T-cell (primary cell): Measurements from ENCODE around the gene TIMM44. TPM values are rescaled to one million over a fixed set of nuclear protein-coding genes. Genes with fewer than 3 reads are reported as not detected.

Experiments
- ATAC-seq, 4 experiments: fragments of 200-7000 bp in 3 of 4; fragments of 150-1000 bp in 1 of 4; cut with Tn5 transposase; replicated peaks in 1 of 4; 1 replicate in 3 of 4; 2 replicates in 1 of 4; pipeline ENCODE4 v1.10.0; 2021; ENCODE audit warnings: moderate library complexity in 3 of 4, mild to moderate bottlenecking in 2 of 4, moderate number of reproducible peaks in 1 of 4
- CTCF ChIA-PET, 2 donors: fragments of 300-600 bp; sonication (Branson Sonifier 250); formaldehyde crosslinking; loops; one replicate each; lab custom pipeline; 2022; ENCODE audit warnings: antibody characterized with exemption in 2 of 2; lab: Charles Lee
- POLR2A ChIA-PET, 2 donors: fragments of 300-600 bp; sonication (Branson Sonifier 250); formaldehyde crosslinking; loops; one replicate each; lab custom pipeline; 2022; ENCODE audit warnings: antibody characterized with exemption in 2 of 2; lab: Charles Lee
- DNase-seq, 35 experiments: peaks; one replicate each; pipeline versions ENCODE4 v3.0.0 to v3.0.0-alpha.2; 2013 to 2023
- H3K27ac ChIP-seq: one replicate; pipeline ENCODE4 v1.5.1; 2013; ENCODE audit warnings: low read length
- H3K27me3 ChIP-seq, 2 experiments: replicated peaks in 1 of 2; 1 replicate in 1 of 2; 2 replicates in 1 of 2; pipeline versions ENCODE4 v1.6.1 to v1.7.0; 2013; ENCODE audit warnings: low read length in 1 of 2, mixed read lengths in 1 of 2; ENCODE audit not compliant: control insufficient read depth in 2 of 2, insufficient read depth in 2 of 2; ENCODE audit errors: extremely low read depth in 1 of 2
- H3K36me3 ChIP-seq, 2 donors: 1 replicate in 1 of 2; 2 replicates in 1 of 2; pipeline versions ENCODE4 v1.6.1 to v1.7.0; 2013; ENCODE audit warnings: low read length in 1 of 2; ENCODE audit not compliant: control insufficient read depth in 2 of 2, insufficient read depth in 1 of 2; ENCODE audit errors: extremely low read depth in 1 of 2
- H3K4me1 ChIP-seq, 2 experiments: 1 replicate in 1 of 2; 2 replicates in 1 of 2; pipeline versions ENCODE4 v1.6.1 to v1.7.0; 2013; ENCODE audit warnings: low read length in 2 of 2, mixed read lengths in 1 of 2; ENCODE audit not compliant: insufficient read depth in 2 of 2, control insufficient read depth in 1 of 2; ENCODE audit errors: extremely low read depth in 1 of 2
- H3K4me3 ChIP-seq, 2 donors: 1 replicate in 1 of 2; 2 replicates in 1 of 2; pipeline versions ENCODE4 v1.5.1 to v1.7.0; 2013; ENCODE audit warnings: mild to moderate bottlenecking in 2 of 2, low read length in 1 of 2, moderate library complexity in 1 of 2; ENCODE audit not compliant: control insufficient read depth in 1 of 2; ENCODE audit errors: extremely low read depth in 1 of 2
- H3K9me3 ChIP-seq: 2 replicates; pipeline ENCODE4 v1.7.0; 2013
- H3K27ac Mint-ChIP-seq, 2 donors: one replicate each; pipeline ENCODE4 v1.8.0; 2020 to 2021; ENCODE audit warnings: mild to moderate bottlenecking in 2 of 2, mixed read lengths in 2 of 2
- H3K27me3 Mint-ChIP-seq, 2 donors: one replicate each; pipeline ENCODE4 v1.8.0; 2021 to 2022; ENCODE audit warnings: mixed read lengths in 2 of 2
- H3K36me3 Mint-ChIP-seq: one replicate; pipeline ENCODE4 v1.8.0; 2021; ENCODE audit warnings: mixed read lengths
- H3K4me1 Mint-ChIP-seq, 3 donors: one replicate each; pipeline ENCODE4 v1.8.0; 2020 to 2022; ENCODE audit warnings: mixed read lengths in 3 of 3, mild to moderate bottlenecking in 1 of 3
- H3K4me3 Mint-ChIP-seq, 3 donors: one replicate each; pipeline ENCODE4 v1.8.0; 2020 to 2022; ENCODE audit warnings: mild to moderate bottlenecking in 3 of 3, mixed read lengths in 3 of 3, moderate library complexity in 3 of 3
- H3K9me3 Mint-ChIP-seq, 3 donors: one replicate each; pipeline ENCODE4 v1.8.0; 2020 to 2022; ENCODE audit warnings: mixed read lengths in 3 of 3
- WGBS: methylation state at CpG from one replicate; pipeline ENCODE4 v1.1.5; 2013; ENCODE audit warnings: missing lambda C conversion rate; ENCODE audit not compliant: insufficient coverage; 5-methylcytosine and 5-hydroxymethylcytosine counted together
- total RNA-seq, 35 experiments: library from RNA in 6 of 35; stranded (reverse) in 6 of 35; fragments of 120-200 nt in 1 of 35; gene quantifications; one replicate each; pipeline versions ENCODE4 v1.2.1 to v1.2.4 and lab custom pipeline; 2013 to 2026

Gene TIMM44
- total RNA-seq, 5 donors from 2014 or later (not counting 1 experiment from before 2014, with no cell fraction given): 72.7 to 99.4 (median 90.3) TPM

- H3K9me3 ChIP-seq: no peaks in the 10 kb centered on the region
- H3K4me3 Mint-ChIP-seq: no peak overlapping the region
- DNase-seq: no peak
- peaks cover 6 to 47% of the 10 kb centered on the region in 2 experiments for H3K4me1 ChIP-seq
- peaks cover 23 to 45% of the 10 kb centered on the region in 2 donors for H3K36me3 ChIP-seq
- ChIA-PET POLR2A (interaction anchor here in 1 of 2 donors (0.9 kb wide), 1 partner anchor 278 kb away, joined by 3 read pairs; the partner anchor contains the start of gene PET100), CTCF (no interaction called here)
- no peak overlapping the region for H3K27ac Mint-ChIP-seq
- 87% methylated on average over 10 of the region's 14 CpGs for WGBS
- no peak for ATAC-seq
- no peaks in the 10 kb centered on the region for H3K9me3 Mint-ChIP-seq
- H3K4me3 ChIP-seq: no peak overlapping the region
- no peaks in the 10 kb centered on the region for H3K27me3 ChIP-seq
- H3K36me3 Mint-ChIP-seq: peaks cover 27% of the 10 kb centered on the region
- peaks cover 20 to 25% (median 23%) of the 10 kb centered on the region in 3 donors for H3K4me1 Mint-ChIP-seq
- H3K27me3 Mint-ChIP-seq: peaks cover 0 to 1% of the 10 kb centered on the region in 2 donors
- no peak overlapping the region for H3K27ac ChIP-seq
These were observed 35.3 kb downstream of the TIMM44 start for GRCh38 chr19:7908078-7908699.

GRCh38 chr19:7907544-7907943 is 35.9 kb downstream of the TIMM44 start:
- H3K27me3 Mint-ChIP-seq: no peaks in the 10 kb centered on the region
- no peak overlapping the region for H3K4me3 ChIP-seq

GRCh38 chr19:7907122-7907521 is 36.3 kb downstream of the TIMM44 start:
- H3K27me3 Mint-ChIP-seq: no peaks in the 10 kb centered on the region
- peaks cover 21% of the 10 kb centered on the region for H3K36me3 Mint-ChIP-seq
- Histone ChIP-seq H3K36me3 (peaks cover 21 to 39% of the 10 kb centered on the region in 2 donors), H3K27me3 (no peaks in the 10 kb centered on the region), H3K4me3 (no peak overlapping the region), H3K27ac (no peak overlapping the region), H3K4me1 (peaks cover 6 to 55% of the 10 kb centered on the region in 2 experiments), H3K9me3 (no peaks in the 10 kb centered on the region)
- CTCF ChIA-PET: no interaction called here
- no peak overlapping the region for H3K27ac Mint-ChIP-seq
- H3K4me1 Mint-ChIP-seq: peaks cover 27 to 32% (median 29%) of the 10 kb centered on the region in 3 donors
- H3K4me3 Mint-ChIP-seq: no peak overlapping the region
- no peak for ATAC-seq
- WGBS: over 99% methylated on average over 13 of the region's 19 CpGs
- DNase-seq: no peak
- POLR2A ChIA-PET: no interaction called here
- no peaks in the 10 kb centered on the region for H3K9me3 Mint-ChIP-seq

More at GRCh38 chr19:7907544-7907943, 35.9 kb downstream of the TIMM44 start:
- H3K27ac Mint-ChIP-seq: no peak overlapping the region
- ChIA-PET POLR2A (no interaction called here), CTCF (no interaction called here)
- Histone ChIP-seq H3K4me1 (peaks cover 6 to 54% of the 10 kb centered on the region in 2 experiments), H3K27ac (no peak overlapping the region), H3K27me3 (no peaks in the 10 kb centered on the region), H3K36me3 (peaks cover 23 to 42% of the 10 kb centered on the region in 2 donors), H3K9me3 (no peaks in the 10 kb centered on the region)
- H3K4me1 Mint-ChIP-seq: peaks cover 26 to 29% (median 27%) of the 10 kb centered on the region in 3 donors
- ATAC-seq (no peak), DNase-seq (no peak)
- WGBS: 95% methylated on average over 9 of the region's 11 CpGs
- peaks cover 21% of the 10 kb centered on the region for H3K36me3 Mint-ChIP-seq
- H3K4me3 Mint-ChIP-seq: no peak overlapping the region
- H3K9me3 Mint-ChIP-seq: no peaks in the 10 kb centered on the region

GRCh38 chr19:7905859-7906258 is 37.6 kb downstream of the TIMM44 start:
- ChIA-PET POLR2A (no interaction called here), CTCF (no interaction called here)
- Mint-ChIP-seq H3K9me3 (no peaks in the 10 kb centered on the region), H3K36me3 (peaks cover 13% of the 10 kb centered on the region), H3K27ac (no peak overlapping the region), H3K4me3 (peak overlapping the region; percentile 56 to 88 (median 73)), H3K27me3 (no peaks in the 10 kb centered on the region), H3K4me1 (peaks cover 27 to 32% (median 31%) of the 10 kb centered on the region in 3 donors)
- no CpG with 5 or more reads among the region's 10 CpGs for WGBS
- Histone ChIP-seq H3K27ac (no peak overlapping the region), H3K27me3 (no peaks in the 10 kb centered on the region), H3K4me3 (no peak overlapping the region), H3K4me1 (peaks cover 6 to 55% of the 10 kb centered on the region in 2 experiments), H3K36me3 (peaks cover 17 to 26% of the 10 kb centered on the region in 2 donors), H3K9me3 (no peaks in the 10 kb centered on the region)
- no peak for ATAC-seq
- no peak for DNase-seq

DNA sequence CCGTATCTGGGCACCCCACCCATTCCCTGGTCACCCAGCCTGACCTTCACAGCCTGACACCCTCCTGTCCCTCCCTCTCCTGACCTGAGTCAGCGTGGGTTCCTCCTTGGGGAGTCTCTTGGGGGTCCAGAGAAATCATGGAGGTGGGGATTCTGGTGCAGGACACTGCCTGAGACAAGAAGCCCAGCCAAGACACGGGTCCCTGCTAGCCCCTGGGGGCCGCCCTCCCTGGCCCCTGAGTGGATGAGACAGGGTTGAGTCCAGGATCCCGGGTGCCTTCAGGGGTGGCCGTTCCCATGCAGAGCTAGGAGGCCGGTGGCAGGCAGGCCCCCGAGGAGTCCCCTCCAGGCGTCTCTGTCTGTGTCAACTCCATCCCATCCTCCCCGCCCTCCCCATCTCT is 38.2 kb downstream of the TIMM44 start:
- Mint-ChIP-seq H3K4me3 (peak overlapping the region; percentile 83 to 88 (median 85)), H3K9me3 (no peaks in the 10 kb centered on the region), H3K27me3 (no peaks in the 10 kb centered on the region), H3K4me1 (peaks cover 27 to 32% (median 31%) of the 10 kb centered on the region in 3 donors), H3K27ac (peak overlapping the region; percentile 61 to 78), H3K36me3 (peaks cover 7% of the 10 kb centered on the region)
- DNase-seq (no peak), ATAC-seq (no peak)
- Histone ChIP-seq H3K27me3 (peaks cover 0 to under 1% of the 10 kb centered on the region in 2 experiments), H3K36me3 (peaks cover 11 to 21% of the 10 kb centered on the region in 2 donors), H3K9me3 (no peaks in the 10 kb centered on the region), H3K4me3 (peak overlapping the region in 1 of 2 donors; percentile 77), H3K4me1 (peaks cover 6 to 55% of the 10 kb centered on the region in 2 experiments), H3K27ac (peak overlapping the region; percentile 84)
- ChIA-PET CTCF (no interaction called here), POLR2A (no interaction called here)
- WGBS: 83% methylated on average over 1 of the region's 10 CpGs

DNA sequence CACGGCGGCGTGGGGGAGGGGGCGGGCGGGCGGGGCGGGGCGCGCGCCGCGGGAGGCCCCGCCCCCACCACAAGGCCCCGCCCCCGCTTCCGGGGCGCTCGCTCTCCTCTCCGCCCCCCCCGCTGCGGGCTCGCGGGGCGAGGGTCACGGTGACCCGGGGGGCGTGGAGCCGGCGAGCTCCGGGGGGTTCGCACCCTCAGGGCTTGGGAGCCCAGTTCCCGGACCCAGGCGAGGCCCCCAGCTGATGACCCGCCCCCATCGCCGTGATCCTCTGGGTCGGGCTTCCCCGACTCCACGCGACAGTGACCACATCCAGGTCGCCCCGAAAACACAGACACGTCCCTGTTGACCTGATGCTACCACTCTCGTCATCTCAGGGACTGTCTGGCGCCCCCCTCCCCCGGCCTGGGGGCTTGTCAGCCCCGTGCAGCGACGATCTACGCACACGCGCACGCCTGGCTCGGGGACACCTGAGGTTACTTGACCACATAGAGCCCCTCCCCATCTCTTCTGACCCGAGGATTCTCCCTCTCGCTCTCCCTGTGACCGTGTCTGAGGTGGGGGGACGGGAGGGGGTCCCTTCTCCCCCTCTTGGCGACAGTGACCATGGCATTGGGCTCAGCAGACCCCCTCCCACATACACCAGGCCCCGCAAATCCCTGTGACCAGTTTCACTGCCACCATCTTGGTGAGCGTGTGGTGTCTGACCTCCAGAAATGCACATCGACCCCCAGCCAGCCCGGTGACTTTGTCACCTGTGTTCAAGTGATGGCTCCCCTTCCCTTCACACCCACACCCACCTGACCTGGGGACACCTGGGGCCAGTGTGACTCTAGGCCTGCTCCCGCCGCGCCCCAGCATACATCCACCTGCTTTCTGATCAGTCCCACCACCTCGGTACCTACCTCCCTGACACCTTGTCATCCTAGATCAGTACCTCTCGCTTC is 39.1 kb downstream of the TIMM44 start:
- ATAC-seq: peak; percentile 67 to 77 (median 70)
- H3K4me3 ChIP-seq: peak overlapping the region; percentile 77 to 82
- Mint-ChIP-seq H3K4me1 (peaks cover 27 to 32% (median 31%) of the 10 kb centered on the region in 3 donors), H3K27me3 (no peaks in the 10 kb centered on the region), H3K36me3 (peaks cover 7% of the 10 kb centered on the region), H3K9me3 (no peaks in the 10 kb centered on the region), H3K4me3 (peak overlapping the region; percentile 83 to 88 (median 87)), H3K27ac (peak overlapping the region; percentile 61 to 78)
- peaks cover 0 to 10% of the 10 kb centered on the region in 2 experiments for H3K27me3 ChIP-seq
- ChIA-PET CTCF (interaction anchor here in 1 of 2 donors (0.5 to 1.3 kb wide), 11 partner anchors 13 to 336 kb away, joined by 3 to 28 read pairs (median 6); partner anchors contain the start of genes PET100, SNAPC2, TIMM44 and TRAPPC5), POLR2A (interaction anchor here (0.5 to 1.5 kb wide), 4 partner anchors 12 to 1015 kb away, joined by 3 to 9 read pairs (median 6); partner anchors contain the start of gene SNAPC2 (in 1 of the 2))
- WGBS: 16% methylated on average over 43 of the region's 68 CpGs
- peak in 31 of 35 experiments; percentile 67 to 89 (median 78) for DNase-seq
- H3K36me3 ChIP-seq: peaks cover 6 to 15% of the 10 kb centered on the region in 2 donors
- peak overlapping the region; percentile 84 for H3K27ac ChIP-seq
- H3K9me3 ChIP-seq: no peaks in the 10 kb centered on the region
- peaks cover 6 to 55% of the 10 kb centered on the region in 2 experiments for H3K4me1 ChIP-seq
